HEK293 (cell line): ENCODE measurements around the gene PTPRN2.

Source experiments
- CTCF ChIA-PET: fragments of 350-600 bp; formaldehyde crosslinking; extraction: SDS; loops from one replicate; lab custom pipeline; 2021; ENCODE audit warnings: antibody characterized with exemption; lab: Yijun Ruan, JAX
- POLR2A ChIA-PET: fragments of 300-600 bp; formaldehyde crosslinking; extraction: SDS; loops from one replicate; lab custom pipeline; 2020; ENCODE audit warnings: antibody characterized with exemption, inconsistent platforms; lab: Yijun Ruan, JAX
- H3K27ac ChIP-seq: fragments of 200-500 bp; sonication (Bioruptor generic); 2 replicates; pipeline ENCODE4 v1.5.1; 2014; ENCODE audit warnings: low read depth, low read length, control low read depth, inconsistent platforms; ENCODE audit errors: extremely low read depth
- H3K36me3 ChIP-seq, 2 experiments: fragments of 200-500 bp in 1 of 2; sonication (Bioruptor generic) in 1 of 2; 1 replicate in 1 of 2; 2 replicates in 1 of 2; pipeline ENCODE4 v1.5.1; 2014 to 2017; ENCODE audit warnings: inconsistent platforms in 2 of 2, low read length in 2 of 2; ENCODE audit not compliant: control insufficient read depth in 2 of 2, insufficient read depth in 1 of 2
- H3K4me1 ChIP-seq: fragments of 200-500 bp; sonication (Bioruptor generic); 2 replicates; pipeline ENCODE4 v1.5.1; 2014; ENCODE audit warnings: mild to moderate bottlenecking, low read length, inconsistent platforms; ENCODE audit not compliant: control insufficient read depth, insufficient read depth
- H3K4me3 ChIP-seq: 2 replicates; pipeline ENCODE4 v1.5.1; 2011; ENCODE audit warnings: low read depth, mild to moderate bottlenecking, control low read depth, low read length, moderate library complexity
- H3K9me3 ChIP-seq: fragments of 200-500 bp; sonication (Bioruptor generic); 2 replicates; pipeline ENCODE4 v1.5.1; 2014; ENCODE audit warnings: low read depth, low read length, inconsistent platforms; ENCODE audit not compliant: control insufficient read depth, insufficient read depth
- ATF2 ChIP-seq: fragments of 450-650 bp; formaldehyde crosslinking; IDR thresholded peaks from 2 replicates; pipeline ENCODE4 v1.5.1; 2016; ENCODE audit warnings: missing biosample characterization, missing genetic modification characterization, low read depth
- ELK4 ChIP-seq: IDR thresholded peaks from 2 replicates; pipeline ENCODE4 v1.6.1; 2011; ENCODE audit warnings: mild to moderate bottlenecking, low read depth, low read length, borderline replicate concordance
- FEZF1 ChIP-seq: fragments of 450-650 bp; formaldehyde crosslinking; IDR thresholded peaks from 2 replicates; pipeline ENCODE4 v1.5.1; 2016; ENCODE audit warnings: missing biosample characterization, missing genetic modification characterization
- GFI1B ChIP-seq: fragments of 450-650 bp; formaldehyde crosslinking; IDR thresholded peaks from 2 replicates; pipeline ENCODE4 v1.5.1; 2016; ENCODE audit warnings: missing biosample characterization, missing genetic modification characterization
- GLIS1 ChIP-seq: fragments of 450-650 bp; formaldehyde crosslinking; IDR thresholded peaks from 2 replicates; pipeline ENCODE4 v1.5.1; 2016; ENCODE audit warnings: missing biosample characterization, missing genetic modification characterization
- HOXA7 ChIP-seq: sonication (generic); formaldehyde crosslinking; IDR thresholded peaks from 2 replicates; pipeline ENCODE4 v1.8.1; 2022; ENCODE audit warnings: missing genetic modification reagents, borderline replicate concordance
- HOXC10 ChIP-seq: sonication (generic); formaldehyde crosslinking; IDR thresholded peaks from 2 replicates; pipeline ENCODE4 v1.8.1; 2023; ENCODE audit warnings: mild to moderate bottlenecking, missing genetic modification reagents
- HOXD13 ChIP-seq: sonication (generic); formaldehyde crosslinking; IDR thresholded peaks from 2 replicates; pipeline ENCODE4 v1.8.0; 2022; ENCODE audit warnings: missing genetic modification reagents, borderline replicate concordance
- KLF1 ChIP-seq: fragments of 450-650 bp; formaldehyde crosslinking; IDR thresholded peaks from 2 replicates; pipeline ENCODE4 v1.5.1; 2016; ENCODE audit warnings: missing biosample characterization, missing genetic modification characterization
- SALL2 ChIP-seq: fragments of 450-650 bp; formaldehyde crosslinking; IDR thresholded peaks from 2 replicates; pipeline ENCODE4 v1.5.0; 2017; ENCODE audit warnings: missing biosample characterization, mild to moderate bottlenecking, missing genetic modification characterization, borderline replicate concordance
- ZBTB6 ChIP-seq: fragments of 450-650 bp; formaldehyde crosslinking; IDR thresholded peaks from 2 replicates; pipeline ENCODE4 v1.5.1; 2017; ENCODE audit warnings: missing biosample characterization, missing genetic modification characterization
- ZFP37 ChIP-seq: fragments of 450-650 bp; formaldehyde crosslinking; IDR thresholded peaks from 2 replicates; pipeline ENCODE4 v1.5.1; 2016; ENCODE audit warnings: missing biosample characterization, missing genetic modification characterization
- ZNF121 ChIP-seq: fragments of 450-650 bp; formaldehyde crosslinking; IDR thresholded peaks from 2 replicates; pipeline ENCODE4 v1.5.1; 2016; ENCODE audit warnings: missing biosample characterization, missing genetic modification characterization
- ZNF157 ChIP-seq: fragments of 450-650 bp; formaldehyde crosslinking; IDR thresholded peaks from 2 replicates; pipeline ENCODE4 v1.5.1; 2016; ENCODE audit warnings: missing biosample characterization, missing genetic modification characterization
- ZNF16 ChIP-seq: fragments of 450-650 bp; formaldehyde crosslinking; IDR thresholded peaks from 2 replicates; pipeline ENCODE4 v1.5.1; 2016; ENCODE audit warnings: low read depth, missing biosample characterization, missing genetic modification characterization
- ZNF324 ChIP-seq: fragments of 450-650 bp; formaldehyde crosslinking; IDR thresholded peaks from 2 replicates; pipeline ENCODE4 v1.5.1; 2016; ENCODE audit warnings: missing biosample characterization, missing genetic modification characterization
- ZNF416 ChIP-seq: fragments of 450-650 bp; formaldehyde crosslinking; IDR thresholded peaks from 2 replicates; pipeline ENCODE4 v1.5.1; 2016; ENCODE audit warnings: missing biosample characterization, missing genetic modification characterization
- ZNF513 ChIP-seq: fragments of 450-650 bp; IDR thresholded peaks from 2 replicates; pipeline ENCODE4 v1.5.1; 2018; ENCODE audit warnings: missing biosample characterization, missing genetic modification characterization
- ZNF521 ChIP-seq: fragments of 450-650 bp; formaldehyde crosslinking; IDR thresholded peaks from 2 replicates; pipeline ENCODE4 v1.5.1; 2017; ENCODE audit warnings: missing biosample characterization, mild to moderate bottlenecking, missing genetic modification characterization
- ZNF530 ChIP-seq: fragments of 450-650 bp; formaldehyde crosslinking; IDR thresholded peaks from 2 replicates; pipeline ENCODE4 v1.5.1; 2016; ENCODE audit warnings: low read depth, missing biosample characterization, missing genetic modification characterization
- ZNF548 ChIP-seq: fragments of 450-650 bp; formaldehyde crosslinking; IDR thresholded peaks from 2 replicates; pipeline ENCODE4 v1.5.1; 2016; ENCODE audit warnings: missing biosample characterization, missing genetic modification characterization
- ZNF560 ChIP-seq: fragments of 450-650 bp; formaldehyde crosslinking; IDR thresholded peaks from 2 replicates; pipeline ENCODE4 v1.5.1; 2017; ENCODE audit warnings: missing biosample characterization, missing genetic modification characterization, borderline replicate concordance
- ZNF670 ChIP-seq: fragments of 450-650 bp; formaldehyde crosslinking; IDR thresholded peaks from 2 replicates; pipeline ENCODE4 v1.5.1; 2016; ENCODE audit warnings: missing biosample characterization, missing genetic modification characterization, low read depth
- ZNF692 ChIP-seq: fragments of 450-650 bp; formaldehyde crosslinking; IDR thresholded peaks from 2 replicates; pipeline ENCODE4 v1.5.1; 2016; ENCODE audit warnings: missing biosample characterization, missing genetic modification characterization
- ZSCAN23 ChIP-seq: fragments of 450-650 bp; formaldehyde crosslinking; IDR thresholded peaks from 2 replicates; pipeline ENCODE4 v1.5.1; 2016; ENCODE audit warnings: missing biosample characterization, missing genetic modification characterization

Gene PTPRN2

GRCh38 chr7:158065340-158065739 is 522.3 kb downstream of the PTPRN2 start (continued):
- no peak for TF ChIP-seq ATF2 (tag by site-specific recombination)
- TF ChIP-seq ZNF16 (tag by site-specific recombination), result no peak
- TF ChIP-seq ZBTB6 (tag by site-specific recombination), result no peak
- TF ChIP-seq ZNF157 (tag by site-specific recombination), result no peak
- TF ChIP-seq ZNF670, result no peak
- no peak for TF ChIP-seq HOXC10 (CRISPR knock-in tag)

- ChIA-PET CTCF (no interaction called here), POLR2A (no interaction called here)
- H3K27ac ChIP-seq, result no peak overlapping the region
- H3K4me3 ChIP-seq, result no peak overlapping the region
- no peaks in the 10 kb centered on the region for H3K4me1 ChIP-seq
- H3K9me3 ChIP-seq, result no peaks in the 10 kb centered on the region
- TF ChIP-seq ZNF416 (tag by site-specific recombination) (no peak), ZNF521 (tag by site-specific recombination) (no peak), SALL2 (tag by site-specific recombination) (no peak), ELK4 (no peak), FEZF1 (tag by site-specific recombination) (no peak), HOXA7 (no peak), ZFP37 (tag by site-specific recombination) (no peak), ZBTB6 (tag by site-specific recombination) (no peak), ZNF692 (tag by site-specific recombination) (no peak), ZNF324 (tag by site-specific recombination) (no peak), ZNF513 (tag by site-specific recombination) (no peak), ZNF530 (tag by site-specific recombination) (no peak), GLIS1 (tag by site-specific recombination) (no peak), ZNF548 (tag by site-specific recombination) (no peak), ZNF560 (tag by site-specific recombination) (no peak), ZNF121 (tag by site-specific recombination) (no peak), HOXD13 (CRISPR knock-in tag) (no peak), KLF1 (tag by site-specific recombination) (no peak), GFI1B (tag by site-specific recombination) (no peak), ZSCAN23 (tag by site-specific recombination) (no peak)
- TF ChIP-seq, all 188 proteins: peak for 0
- H3K36me3 ChIP-seq, result no peaks in the 10 kb centered on the region
Measured at GRCh38 chr7:158064631-158065030, 523.0 kb downstream of the PTPRN2 start.
